Measurements from ENCODE around the gene ZRANB3.
"Not testable (repeated sequence)": the region's sequence is repeated elsewhere in the genome, so short reads cannot be mapped to it uniquely, and the experiment has no call there.

Gene ZRANB3

DNA sequence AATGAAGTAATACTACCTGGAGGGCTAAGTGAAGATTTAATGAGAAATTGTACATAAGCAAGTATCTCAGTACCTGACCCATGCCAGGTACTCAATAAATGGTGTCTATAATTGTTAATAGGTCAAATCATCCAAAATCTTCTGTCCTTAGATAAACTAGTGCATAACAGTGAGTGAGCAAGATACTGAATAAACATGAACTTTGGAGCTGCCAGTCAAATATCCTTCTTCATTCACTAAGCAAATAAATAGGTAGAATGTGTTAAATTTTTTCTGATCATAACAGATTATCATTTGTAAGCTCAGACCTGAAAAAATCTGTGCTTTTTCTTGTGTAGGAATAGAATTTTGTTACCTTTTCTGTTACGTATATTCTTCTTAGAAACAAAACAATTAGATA is 439.3 kb downstream of the ZRANB3 start:
- DNase-seq (ENCODE audit: low read depth in 2 of 2): no peak
- TF ChIP-seq, protein P1, sequence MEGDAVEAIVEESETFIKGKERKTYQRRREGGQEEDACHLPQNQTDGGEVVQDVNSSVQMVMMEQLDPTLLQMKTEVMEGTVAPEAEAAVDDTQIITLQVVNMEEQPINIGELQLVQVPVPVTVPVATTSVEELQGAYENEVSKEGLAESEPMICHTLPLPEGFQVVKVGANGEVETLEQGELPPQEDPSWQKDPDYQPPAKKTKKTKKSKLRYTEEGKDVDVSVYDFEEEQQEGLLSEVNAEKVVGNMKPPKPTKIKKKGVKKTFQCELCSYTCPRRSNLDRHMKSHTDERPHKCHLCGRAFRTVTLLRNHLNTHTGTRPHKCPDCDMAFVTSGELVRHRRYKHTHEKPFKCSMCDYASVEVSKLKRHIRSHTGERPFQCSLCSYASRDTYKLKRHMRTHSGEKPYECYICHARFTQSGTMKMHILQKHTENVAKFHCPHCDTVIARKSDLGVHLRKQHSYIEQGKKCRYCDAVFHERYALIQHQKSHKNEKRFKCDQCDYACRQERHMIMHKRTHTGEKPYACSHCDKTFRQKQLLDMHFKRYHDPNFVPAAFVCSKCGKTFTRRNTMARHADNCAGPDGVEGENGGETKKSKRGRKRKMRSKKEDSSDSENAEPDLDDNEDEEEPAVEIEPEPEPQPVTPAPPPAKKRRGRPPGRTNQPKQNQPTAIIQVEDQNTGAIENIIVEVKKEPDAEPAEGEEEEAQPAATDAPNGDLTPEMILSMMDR (IDR thresholded peaks at IDR 0.05; ENCODE audit: low read depth, low read length): no peak
- H3K4me3 ChIP-seq (replicated peaks in 1 of 2; ENCODE audit: low read depth in 2 of 2, low read length in 2 of 2): no peak overlapping the region

DNA sequence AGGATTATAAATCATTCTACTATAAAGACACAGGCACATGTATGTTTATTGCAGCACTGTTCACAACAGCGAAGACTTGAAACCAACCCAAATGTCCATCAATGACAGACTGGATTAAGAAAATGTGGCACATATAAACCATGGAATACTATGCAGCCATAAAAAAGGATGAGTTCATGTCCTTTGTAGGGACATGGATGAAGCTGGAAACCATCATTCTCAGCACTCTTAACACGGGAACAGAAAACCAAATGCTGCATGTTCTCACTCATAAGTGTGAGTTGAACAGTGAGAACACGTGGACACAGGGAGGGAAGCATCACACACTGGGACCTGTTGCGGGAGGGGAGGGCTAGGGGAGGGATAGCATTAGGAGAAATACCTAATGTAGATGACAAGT is 441.4 kb downstream of the ZRANB3 start:
- H3K4me3 ChIP-seq (replicated peaks in 1 of 2; ENCODE audit: low read depth in 2 of 2, low read length in 2 of 2); DNase-seq (ENCODE audit: low read depth in 2 of 2): not testable (repeated sequence)
